OCI-LY7 (cell line): ENCODE results near the gene PGRMC2.

Experiments used
- EZH2phosphoT487 ChIP-seq: fragments of 200-600 bp; sonication (generic); IDR thresholded peaks from 2 replicates; pipeline ENCODE4 v1.6.1; 2018; ENCODE audit warnings: low read depth, borderline replicate concordance, mild to moderate bottlenecking, mixed run types, antibody characterized with exemption, low read length, moderate library complexity, mixed read lengths
- TF ChIP-seq, protein P1 (sequence below): fragments of 200-600 bp; sonication (generic); conservative IDR thresholded peaks from 2 replicates; pipeline ENCODE4 v1.5.1; 2014; ENCODE audit warnings: mild to moderate bottlenecking, antibody characterized with exemption, low read length, moderate library complexity, mixed read lengths

DNA sequence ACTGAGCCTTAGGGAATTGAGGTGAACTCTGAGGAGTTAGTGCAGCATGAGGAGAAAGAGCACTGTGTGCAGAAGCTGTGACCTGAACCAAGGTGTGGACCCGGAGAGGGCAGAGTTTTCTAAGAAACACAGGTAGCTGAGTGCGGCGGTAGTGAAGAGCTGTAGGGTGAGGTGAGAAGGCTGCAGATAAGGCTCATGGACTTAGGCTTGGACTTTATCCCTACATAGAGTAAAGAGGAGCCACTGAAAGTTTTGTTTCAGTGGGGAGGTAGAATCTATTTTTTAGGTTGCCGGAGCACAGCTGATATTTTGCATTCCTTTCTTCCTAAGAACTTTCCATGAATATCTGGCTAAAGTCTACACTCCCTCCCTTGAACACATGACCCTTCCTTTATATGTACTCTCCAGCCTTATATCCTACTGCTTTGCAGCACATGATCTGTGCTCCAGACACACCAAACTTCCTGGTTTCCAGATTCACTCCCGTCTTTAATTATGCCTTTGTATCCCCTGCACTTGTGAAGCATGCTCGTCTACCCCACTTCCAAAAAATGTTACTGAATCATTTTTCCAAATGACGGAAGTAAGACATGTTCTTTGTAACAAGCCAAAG, 10.6 kb upstream of the PGRMC2 start:
- TF ChIP-seq, protein P1, sequence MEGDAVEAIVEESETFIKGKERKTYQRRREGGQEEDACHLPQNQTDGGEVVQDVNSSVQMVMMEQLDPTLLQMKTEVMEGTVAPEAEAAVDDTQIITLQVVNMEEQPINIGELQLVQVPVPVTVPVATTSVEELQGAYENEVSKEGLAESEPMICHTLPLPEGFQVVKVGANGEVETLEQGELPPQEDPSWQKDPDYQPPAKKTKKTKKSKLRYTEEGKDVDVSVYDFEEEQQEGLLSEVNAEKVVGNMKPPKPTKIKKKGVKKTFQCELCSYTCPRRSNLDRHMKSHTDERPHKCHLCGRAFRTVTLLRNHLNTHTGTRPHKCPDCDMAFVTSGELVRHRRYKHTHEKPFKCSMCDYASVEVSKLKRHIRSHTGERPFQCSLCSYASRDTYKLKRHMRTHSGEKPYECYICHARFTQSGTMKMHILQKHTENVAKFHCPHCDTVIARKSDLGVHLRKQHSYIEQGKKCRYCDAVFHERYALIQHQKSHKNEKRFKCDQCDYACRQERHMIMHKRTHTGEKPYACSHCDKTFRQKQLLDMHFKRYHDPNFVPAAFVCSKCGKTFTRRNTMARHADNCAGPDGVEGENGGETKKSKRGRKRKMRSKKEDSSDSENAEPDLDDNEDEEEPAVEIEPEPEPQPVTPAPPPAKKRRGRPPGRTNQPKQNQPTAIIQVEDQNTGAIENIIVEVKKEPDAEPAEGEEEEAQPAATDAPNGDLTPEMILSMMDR, result no peak
- no peak for TF ChIP-seq EZH2phosphoT487
